ENCODE results near the gene HOXB3.

- peak in 4 of 5 experiments; percentile 11 to 48 (median 28) for TF ChIP-seq CTCF (IDR thresholded peaks at IDR 0.05)
- TF ChIP-seq EP300 (IDR thresholded peaks at IDR 0.05) = peak in 1 of 2 donors; percentile 19
- peak in 1 of 2 donors; percentile 19 for TF ChIP-seq POLR2A (IDR thresholded peaks at IDR 0.05)
Observed at GRCh38 chr17:48543107-48543853, 46.8 kb downstream of the HOXB3 start.
